Neuronal stem cell (in vitro differentiated cells): ENCODE measurements around the gene ZKSCAN1. TPM values are rescaled to one million over a fixed set of nuclear protein-coding genes. Genes with fewer than 3 reads are reported as not detected.
"Not testable (repeated sequence)": the region's sequence is repeated elsewhere in the genome, so short reads cannot be mapped to it uniquely, and the experiment has no call there.

ENCODE experiments used
- DNase-seq: peaks from one replicate; pipeline ENCODE4 v3.0.0-alpha.2; 2013; ENCODE audit warnings: low spot score
- H2AFZ ChIP-seq: one replicate; pipeline ENCODE4 v1.6.1; 2013; ENCODE audit warnings: mild to moderate bottlenecking, low read length, inconsistent platforms
- H2AK5ac ChIP-seq: 2 replicates; pipeline ENCODE4 v1.6.1; 2013; ENCODE audit warnings: low read depth, mild to moderate bottlenecking, inconsistent platforms, low read length, moderate library complexity, mixed read lengths
- H2BK120ac ChIP-seq: 2 replicates; pipeline ENCODE4 v1.6.1; 2013; ENCODE audit warnings: low read depth, mild to moderate bottlenecking, inconsistent platforms, low read length, moderate library complexity, mixed read lengths
- H2BK12ac ChIP-seq: one replicate; pipeline ENCODE4 v1.6.1; 2013; ENCODE audit warnings: low read length, inconsistent platforms
- H2BK15ac ChIP-seq: 2 replicates; pipeline ENCODE4 v1.6.1; 2013; ENCODE audit warnings: mild to moderate bottlenecking, low read length, inconsistent platforms, mixed read lengths
- H2BK5ac ChIP-seq: one replicate; pipeline ENCODE4 v1.6.1; 2013; ENCODE audit warnings: inconsistent platforms, mild to moderate bottlenecking, low read length, moderate library complexity
- H3K14ac ChIP-seq: one replicate; pipeline ENCODE4 v1.6.1; 2013; ENCODE audit warnings: low read length, inconsistent platforms
- H3K18ac ChIP-seq: 2 replicates; pipeline ENCODE4 v1.6.1; 2013; ENCODE audit warnings: low read length, inconsistent platforms
- H3K23ac ChIP-seq: 2 replicates; pipeline ENCODE4 v1.6.1; 2013; ENCODE audit warnings: low read depth, mild to moderate bottlenecking, mixed read lengths, low read length, inconsistent platforms; ENCODE audit not compliant: poor library complexity
- H3K27ac ChIP-seq: replicated peaks from 3 replicates; pipeline ENCODE4 v1.5.1; 2013; ENCODE audit warnings: low read length, inconsistent platforms
- H3K27me3 ChIP-seq, 3 experiments: 2 replicates each; pipeline ENCODE4 v1.6.1; 2013; ENCODE audit warnings: low read length in 3 of 3, mild to moderate bottlenecking in 2 of 3, inconsistent platforms in 1 of 3, low read depth in 1 of 3, mixed read lengths in 1 of 3, moderate library complexity in 1 of 3; ENCODE audit not compliant: control insufficient read depth in 3 of 3, insufficient read depth in 3 of 3
- H3K36me3 ChIP-seq, 2 donors: replicated peaks in 1 of 2; 2 replicates each; pipeline ENCODE4 v1.6.1; 2013; ENCODE audit warnings: low read length in 2 of 2; ENCODE audit not compliant: control insufficient read depth in 2 of 2, insufficient read depth in 2 of 2
- H3K4ac ChIP-seq: 2 replicates; pipeline ENCODE4 v1.6.1; 2013; ENCODE audit warnings: inconsistent platforms, mild to moderate bottlenecking, low read length, moderate library complexity
- H3K4me1 ChIP-seq, 2 donors: 1 replicate in 1 of 2; 2 replicates in 1 of 2; pipeline ENCODE4 v1.6.1; 2013; ENCODE audit warnings: low read length in 2 of 2, low read depth in 1 of 2; ENCODE audit not compliant: control insufficient read depth in 2 of 2, insufficient read depth in 1 of 2
- H3K4me2 ChIP-seq: one replicate; pipeline ENCODE4 v1.6.1; 2013; ENCODE audit warnings: mild to moderate bottlenecking, low read length, inconsistent platforms; ENCODE audit not compliant: insufficient read depth, poor library complexity, severe bottlenecking
- H3K4me3 ChIP-seq, 2 donors: 2 replicates each; pipeline ENCODE4 v1.5.1; 2013; ENCODE audit warnings: low read length in 2 of 2, mild to moderate bottlenecking in 2 of 2, inconsistent platforms in 1 of 2, moderate library complexity in 1 of 2
- H3K79me1 ChIP-seq: one replicate; pipeline ENCODE4 v1.6.1; 2013; ENCODE audit warnings: low read depth, mild to moderate bottlenecking, inconsistent platforms, low read length, moderate library complexity
- H3K9ac ChIP-seq: one replicate; pipeline ENCODE4 v1.6.1; 2013; ENCODE audit warnings: mild to moderate bottlenecking, low read depth, low read length, inconsistent platforms; ENCODE audit not compliant: poor library complexity
- H3K9me3 ChIP-seq, 2 donors: replicated peaks in 1 of 2; 2 replicates each; pipeline versions ENCODE3 to v1.6.1; 2013; ENCODE audit warnings: low read length in 2 of 2, mild to moderate bottlenecking in 2 of 2, inconsistent platforms in 1 of 2, low read depth in 1 of 2, mixed read lengths in 1 of 2, moderate library complexity in 1 of 2; ENCODE audit not compliant: control insufficient read depth in 2 of 2, insufficient read depth in 1 of 2
- H4K8ac ChIP-seq: one replicate; pipeline ENCODE4 v1.6.1; 2013; ENCODE audit warnings: low read depth, mild to moderate bottlenecking, inconsistent platforms, low read length, moderate library complexity
- H4K91ac ChIP-seq: one replicate; pipeline ENCODE4 v1.6.1; 2013; ENCODE audit warnings: low read length, low read depth, mild to moderate bottlenecking, inconsistent platforms; ENCODE audit not compliant: poor library complexity
- WGBS, 2 donors: extraction: QIAGEN DNeasy Blood & Tissue Kit; methylation state at CpG; one replicate each; pipeline ENCODE4 v1.1.7; 2013; ENCODE audit warnings: missing lambda C conversion rate in 2 of 2, mixed read lengths in 1 of 2; ENCODE audit not compliant: insufficient read length in 2 of 2, insufficient replicate concordance in 1 of 2; ENCODE audit errors: extremely low coverage in 2 of 2; 5-methylcytosine and 5-hydroxymethylcytosine counted together
- polyA plus RNA-seq, 2 experiments: library from polyadenylated mRNA; stranded (reverse); fragments of 200-250 nt; gene quantifications; one replicate each; pipeline ENCODE4 v1.2.3, GENCODE V29; 2013

ZKSCAN1 gene
- 21.4 TPM for polyA plus RNA-seq (2013, experiment 1 of 2)
- 21.8 TPM for polyA plus RNA-seq (2013, experiment 2 of 2)

GRCh38 chr7:100015232-100016214 lies at the start of gene ZKSCAN1:
TSS of gene ZKSCAN1 (plus strand) at chr7:100015596. CDS start at chr7:100023507, 7,911 bp downstream.
- H4K91ac ChIP-seq: no peak within 1 kb of the TSS
- peak within 1 kb of the TSS; percentile 95 for H3K23ac ChIP-seq
- no peaks in the 10 kb centered on the region for H3K9me3 ChIP-seq
- peak within 1 kb of the TSS; percentile 97 for H2AK5ac ChIP-seq
- peak within 1 kb of the TSS; percentile 95 for H3K14ac ChIP-seq
- H3K27ac ChIP-seq: no peak within 1 kb of the TSS
- peaks cover 1 to 32% of the 10 kb centered on the region in 2 donors for H3K36me3 ChIP-seq
- peak within 1 kb of the TSS; percentile 97 for H3K9ac ChIP-seq
- H3K27me3 ChIP-seq: peaks cover 0 to 7% (median 0%) of the 10 kb centered on the region in 3 experiments
- H2AFZ ChIP-seq: peak within 1 kb of the TSS; percentile 92
- H2BK5ac ChIP-seq: peak within 1 kb of the TSS; percentile 11
- peaks cover 9% of the 10 kb centered on the region for H3K79me1 ChIP-seq
- H3K4ac ChIP-seq: no peak within 1 kb of the TSS
- peaks cover 4 to 6% of the 10 kb centered on the region in 2 donors for H3K4me1 ChIP-seq
- peak; percentile 89 for DNase-seq
- no peak within 1 kb of the TSS for H2BK15ac ChIP-seq
- peak within 1 kb of the TSS; percentile 90 to 91 for H3K4me3 ChIP-seq
- H2BK120ac ChIP-seq: peak within 1 kb of the TSS; percentile 26
- H2BK12ac ChIP-seq: no peak within 1 kb of the TSS
- H4K8ac ChIP-seq: peak within 1 kb of the TSS; percentile 87
- H3K18ac ChIP-seq: peak within 1 kb of the TSS; percentile 96
- no CpG with 5 or more reads among the region's 70 CpGs for WGBS, 2 donors
- peak within 1 kb of the TSS; percentile 68 for H3K4me2 ChIP-seq

DNA sequence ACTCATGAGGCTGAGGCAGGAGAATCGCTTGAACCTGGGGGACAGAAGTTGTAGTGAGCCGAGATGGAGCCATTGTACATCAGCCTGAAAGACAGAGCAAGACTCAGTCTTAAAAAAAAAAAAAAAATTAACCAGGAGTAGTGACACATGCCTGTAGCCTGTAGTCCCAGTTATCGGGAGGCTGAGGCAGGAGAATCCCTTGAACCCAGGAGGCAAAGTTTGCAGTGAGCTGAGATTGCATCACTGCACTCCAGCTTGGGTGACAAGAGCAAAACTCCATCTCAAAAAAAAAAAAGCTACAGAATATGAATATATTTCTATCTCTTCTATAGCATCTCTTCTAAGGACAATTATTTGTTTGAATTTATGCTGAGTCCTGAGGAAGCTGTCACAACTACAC lies 46.1 kb upstream of the ZKSCAN1 start:
- DNase-seq: no peak
- Histone ChIP-seq H2AFZ (no peak overlapping the region), H2AK5ac (no peak overlapping the region), H2BK5ac (no peak overlapping the region), H2BK12ac (no peak overlapping the region), H3K4me1 (no peaks in the 10 kb centered on the region), H3K4ac (no peak overlapping the region), H3K14ac (no peak overlapping the region), H3K23ac (no peak overlapping the region), H3K9me3 (no peaks in the 10 kb centered on the region), H3K27ac (no peak overlapping the region), H3K4me3 (no peak overlapping the region), H3K18ac (no peak overlapping the region), H3K27me3 (no peaks in the 10 kb centered on the region), H4K8ac (no peak overlapping the region), H3K4me2 (no peak overlapping the region), H2BK120ac (no peak overlapping the region), H4K91ac (no peak overlapping the region), H2BK15ac (no peak overlapping the region), H3K9ac (no peak overlapping the region), H3K79me1 (no peaks in the 10 kb centered on the region), H3K36me3 (no peaks in the 10 kb centered on the region)
- WGBS, 2 donors: no CpG with 5 or more reads among the region's 3 CpGs

- H3K27me3 ChIP-seq, H2BK12ac ChIP-seq, H2BK120ac ChIP-seq, H3K36me3 ChIP-seq, H3K27ac ChIP-seq, DNase-seq, H3K4me2 ChIP-seq, H4K8ac ChIP-seq, H2BK5ac ChIP-seq, H3K4me3 ChIP-seq, H3K4me1 ChIP-seq, H2AFZ ChIP-seq, H3K79me1 ChIP-seq, H3K9me3 ChIP-seq, H3K4ac ChIP-seq, H2BK15ac ChIP-seq, H2AK5ac ChIP-seq, H3K14ac ChIP-seq, H3K9ac ChIP-seq, H3K18ac ChIP-seq, H3K23ac ChIP-seq, H4K91ac ChIP-seq: not testable (repeated sequence)
- no CpG with 5 or more reads among the region's 1 CpG for WGBS, 2 donors
These were observed 45.6 kb upstream of the ZKSCAN1 start for GRCh38 chr7:99969813-99970212.

DNA sequence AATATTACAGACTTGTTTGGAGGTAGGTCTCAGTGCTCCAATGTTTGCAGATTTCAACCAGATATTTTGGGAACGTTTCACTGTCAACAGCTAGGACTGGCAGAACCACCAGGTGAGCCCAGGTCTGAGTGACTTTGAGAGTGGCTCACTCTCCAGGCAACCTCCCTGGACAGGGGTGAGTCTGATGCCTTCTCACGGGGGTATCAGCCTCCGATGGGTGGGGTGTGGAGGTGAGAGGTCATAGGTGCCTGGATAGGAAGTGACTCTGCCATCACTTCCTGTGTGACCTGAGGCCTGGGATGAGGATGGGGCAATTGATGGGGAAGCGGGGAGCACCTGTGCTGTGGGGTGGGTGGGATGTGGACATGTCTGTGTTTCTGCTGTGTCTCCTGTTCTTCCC lies 44.2 kb upstream of the ZKSCAN1 start:
- Histone ChIP-seq H3K27me3 (peaks cover 0 to 2% (median 0%) of the 10 kb centered on the region in 3 experiments), H2BK120ac (no peak overlapping the region), H2AK5ac (no peak overlapping the region), H3K4me3 (no peak overlapping the region), H3K27ac (no peak overlapping the region), H2BK5ac (no peak overlapping the region), H2BK15ac (no peak overlapping the region), H3K79me1 (no peaks in the 10 kb centered on the region), H3K36me3 (no peaks in the 10 kb centered on the region), H4K8ac (no peak overlapping the region), H3K9me3 (no peaks in the 10 kb centered on the region), H2AFZ (no peak overlapping the region), H3K4me2 (no peak overlapping the region), H3K9ac (no peak overlapping the region), H3K4ac (no peak overlapping the region), H3K23ac (no peak overlapping the region), H3K4me1 (no peaks in the 10 kb centered on the region), H2BK12ac (no peak overlapping the region), H3K18ac (no peak overlapping the region), H4K91ac (no peak overlapping the region), H3K14ac (no peak overlapping the region)
- DNase-seq: no peak
- WGBS, 2 donors: no CpG with 5 or more reads among the region's 4 CpGs
